CD4-positive, alpha-beta T cell treated with Interleukin-6 at 100 ng/mL for 8 hours (primary cell): ENCODE measurements around the gene SATL1.
"Not testable (repeated sequence)": the region's sequence is repeated elsewhere in the genome, so short reads cannot be mapped to it uniquely, and the experiment has no call there.

ENCODE experiments used
- DNase-seq: peaks from one replicate; pipeline ENCODE4 v3.0.0-alpha.2; 2020; ENCODE audit warnings: mixed read lengths, low spot score

The SATL1 gene

DNA sequence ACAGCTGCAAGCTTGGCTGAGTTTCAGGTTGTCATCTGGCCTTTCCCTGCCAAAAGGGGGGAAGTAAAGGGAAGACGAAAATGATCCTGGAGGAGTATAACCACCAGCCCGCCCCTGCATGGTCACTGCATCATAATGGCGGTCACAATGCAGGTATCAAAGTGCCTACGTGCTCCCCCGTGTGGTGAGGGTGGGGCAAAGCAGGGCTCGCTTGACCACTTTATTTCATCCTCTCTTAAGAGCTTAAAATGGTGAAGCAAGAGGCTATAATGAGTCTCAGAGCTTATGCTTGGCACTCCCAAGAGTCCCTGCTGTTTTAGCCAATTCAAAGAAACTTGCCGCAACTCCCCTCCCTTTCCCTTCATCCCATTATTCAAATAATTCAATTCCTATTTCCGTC, 134.3 kb downstream of the SATL1 start:
- no peak for DNase-seq

DNA sequence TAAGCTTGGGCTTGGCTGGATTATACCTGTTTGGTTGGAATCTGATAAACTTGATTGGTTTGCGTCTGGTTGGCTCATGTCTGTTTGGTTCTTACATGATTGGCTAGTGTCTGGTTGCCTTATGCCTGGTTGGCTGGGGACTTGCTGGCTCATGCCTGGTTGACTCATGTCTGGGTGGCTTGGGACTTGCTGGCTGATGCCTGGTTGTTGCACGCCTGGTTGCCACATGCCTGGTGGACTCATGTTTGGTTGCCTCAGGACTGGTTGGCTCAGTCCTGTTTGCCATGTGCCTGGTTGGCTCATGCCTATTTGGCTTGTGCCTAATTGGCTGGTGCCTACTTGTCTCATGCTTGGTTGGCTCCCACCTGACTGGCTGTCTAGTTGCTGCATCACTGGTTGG, 135.4 kb downstream of the SATL1 start:
- no peak for DNase-seq

DNA sequence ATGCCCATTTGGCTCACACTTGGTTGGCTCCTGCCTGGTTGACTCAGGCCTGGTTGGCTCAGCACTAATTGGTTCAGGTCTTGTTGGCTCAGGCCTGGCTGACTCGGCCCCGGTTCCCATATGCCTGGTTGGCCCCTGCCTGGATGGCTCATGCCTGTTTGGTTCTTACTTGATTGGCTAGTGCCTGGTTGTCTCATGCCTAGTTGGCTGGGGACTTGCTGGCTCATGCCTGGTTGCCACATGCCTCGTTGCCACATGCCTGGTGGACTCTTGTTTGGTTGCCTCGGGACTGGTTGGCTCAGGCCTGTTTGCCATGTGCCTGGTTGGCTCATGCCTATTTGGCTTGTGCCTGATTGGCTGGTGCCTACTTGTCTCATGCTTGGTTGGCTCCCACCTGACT, 136.2 kb downstream of the SATL1 start:
- no peak for DNase-seq

DNA sequence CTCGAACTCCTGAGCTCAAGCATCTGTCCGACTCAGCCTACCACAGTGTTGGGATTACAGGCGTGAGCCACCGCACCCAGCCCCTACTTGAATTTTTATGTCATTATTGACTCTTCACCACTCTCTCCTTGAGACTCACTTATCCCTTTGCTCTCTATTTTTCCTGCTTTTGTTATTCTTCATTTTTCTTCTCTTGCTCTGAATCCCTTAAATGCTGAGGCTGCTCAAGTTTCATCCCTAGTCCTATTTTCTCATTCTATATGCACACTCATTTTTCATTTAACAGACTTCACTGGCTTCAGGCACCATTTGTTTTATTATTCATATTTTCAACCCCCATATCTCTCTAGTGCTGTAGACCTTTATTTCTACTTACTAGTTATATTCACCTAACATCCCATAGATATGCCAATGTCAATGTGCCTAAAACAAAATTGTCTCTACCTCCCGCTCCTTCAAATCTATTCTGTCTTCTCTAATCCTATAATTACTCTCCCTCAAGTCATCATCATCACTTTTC, 154.2 kb downstream of the SATL1 start:
- DNase-seq: no peak

DNA sequence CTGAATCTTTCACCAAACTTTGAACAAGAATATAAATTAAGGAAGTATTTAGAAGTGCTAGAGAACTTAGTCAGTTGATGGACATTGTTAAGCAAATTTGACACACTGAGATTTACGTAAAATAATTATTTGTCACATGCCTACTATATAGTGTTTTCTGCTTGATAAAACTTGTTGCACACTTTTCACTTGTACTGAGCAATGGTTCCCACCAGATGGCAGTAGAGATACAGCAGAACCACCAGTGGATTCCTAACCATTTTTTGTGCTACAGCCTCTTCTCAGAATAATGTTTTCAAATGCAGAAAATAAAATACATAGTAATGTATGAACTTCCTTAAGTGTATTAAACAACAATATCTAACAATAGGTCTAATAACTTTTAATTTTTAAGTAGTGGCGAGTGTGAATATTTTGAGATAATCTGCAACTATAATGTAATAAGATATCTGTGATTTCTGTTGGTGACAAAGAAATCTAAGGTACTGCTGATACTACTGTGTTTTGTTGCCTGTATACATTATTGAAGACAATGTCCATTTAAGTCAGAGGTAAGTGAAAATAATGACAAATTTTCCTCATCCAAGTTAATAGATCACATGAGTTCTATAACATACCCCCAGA, 158.7 kb downstream of the SATL1 start:
- peak; percentile 24 for DNase-seq

DNA sequence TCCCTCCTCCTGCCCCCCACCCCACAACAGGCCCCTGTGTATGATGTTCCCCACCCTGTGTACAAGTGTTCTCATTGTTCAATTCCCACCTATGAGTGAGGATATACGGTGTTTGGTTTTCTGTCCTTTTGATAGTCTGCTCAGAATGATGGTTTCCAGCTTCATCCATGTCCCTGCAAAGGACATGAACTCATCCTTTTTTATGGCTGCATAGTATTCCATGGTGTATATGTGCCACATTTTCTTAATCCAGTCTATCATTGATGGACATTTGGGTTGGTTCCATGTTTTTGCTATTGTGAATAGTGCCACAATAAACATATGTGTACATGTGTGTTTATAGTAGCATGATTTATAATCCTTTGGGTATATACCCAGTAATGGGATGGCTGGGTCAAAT, 166.3 kb downstream of the SATL1 start:
- DNase-seq: not testable (repeated sequence)

DNA sequence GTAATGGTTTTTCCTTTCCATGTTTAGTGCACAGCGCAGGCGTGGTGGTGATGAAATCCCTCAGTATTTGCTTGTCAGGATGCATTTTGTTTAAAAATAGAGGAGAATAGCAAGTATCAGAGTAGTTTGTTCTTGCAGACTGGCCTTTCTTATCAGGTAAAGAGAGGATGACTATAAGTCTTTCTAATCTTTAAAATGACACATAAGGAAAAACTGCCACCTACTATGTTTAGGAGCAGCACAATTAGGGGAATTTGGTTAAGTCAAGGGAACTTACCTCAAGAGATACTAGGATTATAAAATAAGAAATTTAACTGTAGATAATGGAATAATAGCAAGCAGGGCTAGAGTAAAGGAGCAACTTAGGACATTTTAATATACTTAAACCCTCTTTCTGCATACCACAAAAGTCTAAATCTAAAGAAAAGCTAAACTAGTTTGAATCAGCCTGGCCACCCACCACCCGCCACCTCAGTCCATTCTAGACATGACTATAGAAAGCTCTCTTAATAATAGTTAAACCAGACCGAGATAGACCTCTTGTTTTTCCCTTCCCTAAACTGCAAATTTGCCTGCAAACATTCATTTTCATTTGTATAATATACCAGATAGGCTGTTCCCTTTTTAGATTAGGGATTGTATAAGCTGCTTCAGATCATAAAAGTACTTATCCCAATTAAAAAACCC, 177.9 kb downstream of the SATL1 start:
- no peak for DNase-seq

DNA sequence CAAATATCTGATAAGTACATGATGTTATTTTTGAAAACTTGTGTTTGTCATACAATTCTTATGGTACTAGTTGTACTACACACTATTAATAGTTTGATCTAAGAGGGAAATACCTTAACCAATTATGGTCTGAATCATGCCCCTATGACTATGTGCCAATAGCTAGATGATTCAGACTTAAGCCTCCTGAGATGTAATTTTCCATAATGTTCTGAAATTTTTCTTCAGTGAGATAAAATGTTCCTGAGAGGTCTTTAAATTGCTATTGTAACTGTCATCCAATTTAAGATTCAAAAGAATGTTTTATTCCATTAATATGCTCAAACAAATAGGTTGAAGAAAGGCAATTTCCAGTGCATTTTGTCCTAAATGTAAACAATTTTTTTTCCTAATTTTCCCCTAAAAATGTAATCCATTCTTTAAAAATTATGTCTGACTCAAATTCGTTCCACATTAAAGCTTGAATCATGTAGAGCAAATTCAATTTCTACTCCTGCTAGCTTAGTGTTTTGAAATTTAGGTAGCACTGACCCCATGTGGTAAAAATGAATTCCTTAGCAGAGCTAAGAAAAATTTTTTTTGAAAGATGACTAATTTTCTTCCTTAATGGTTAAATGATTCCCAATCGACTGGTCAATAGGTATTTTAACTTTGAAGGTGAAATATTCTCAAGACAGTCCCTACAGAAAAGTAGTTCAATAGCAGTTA, 190.8 kb downstream of the SATL1 start:
- no peak for DNase-seq

DNA sequence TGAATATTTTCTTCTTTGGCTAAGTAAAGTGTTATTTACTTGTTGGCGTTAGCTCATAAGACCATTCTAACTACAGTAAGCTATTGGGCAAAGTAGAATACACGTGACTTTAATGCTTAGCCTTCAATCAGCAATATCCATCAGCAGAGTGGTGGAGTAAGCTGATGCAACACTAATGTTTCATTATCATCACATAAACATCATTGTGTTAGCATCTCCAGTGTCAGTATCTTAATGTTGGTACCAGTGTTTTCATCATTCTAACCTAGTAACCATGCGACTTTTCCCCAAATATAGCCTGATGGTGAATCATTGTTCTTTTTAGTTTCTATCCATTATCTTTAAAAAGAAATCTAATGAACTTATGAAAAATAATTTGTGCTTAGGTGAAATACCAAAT, 191.4 kb downstream of the SATL1 start:
- no peak for DNase-seq

DNA sequence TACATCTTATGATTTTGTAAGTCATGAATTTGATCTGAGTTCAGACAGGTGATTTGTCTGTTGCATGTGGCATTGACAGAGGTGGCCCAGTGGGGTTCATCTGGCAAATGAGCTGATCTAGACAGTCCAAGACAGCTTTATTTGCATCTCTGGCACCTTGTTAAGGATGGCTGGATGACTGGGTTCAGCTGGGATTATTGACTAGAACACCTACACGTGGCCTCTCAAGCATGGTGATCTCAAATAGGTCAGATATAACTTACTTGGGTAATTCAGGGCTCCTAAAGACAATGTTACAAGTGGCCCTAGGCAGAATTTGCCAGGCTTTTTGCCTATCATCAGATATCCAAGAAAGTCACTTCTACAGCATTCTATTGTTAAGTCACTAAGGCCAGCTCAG, 192.0 kb downstream of the SATL1 start:
- DNase-seq: no peak
